NCI-H510A treated with DMSO at 0.1 percent for 48 hours (cell line): ENCODE measurements around the gene CCNL1.
A peak's percentile ranks its signal among the peaks of the same experiment; 100 is the strongest.

Experiments used
- DNase-seq: peaks from one replicate; lab custom pipeline; 2025; lab: John Stamatoyannopoulos, UW

CCNL1 gene

GRCh38 chr3:157145606-157146322 lies 14.2 kb downstream of the CCNL1 start:
- no peak for DNase-seq

- DNase-seq, result peak; percentile 25
These were observed 17.6 kb downstream of the CCNL1 start for GRCh38 chr3:157142315-157142714.

- no peak for DNase-seq
These were observed 19.9 kb downstream of the CCNL1 start for GRCh38 chr3:157139938-157140534.

- no peak for DNase-seq
These were observed 23.1 kb downstream of the CCNL1 start for GRCh38 chr3:157136647-157137387.

GRCh38 chr3:157135671-157136396 lies 24.1 kb downstream of the CCNL1 start:
- DNase-seq, result no peak

- DNase-seq, result no peak
These were observed 25.2 kb downstream of the CCNL1 start for GRCh38 chr3:157134620-157135191.

- no peak for DNase-seq
These were observed 26.3 kb downstream of the CCNL1 start for GRCh38 chr3:157133434-157134320.

GRCh38 chr3:157132936-157133335 lies 27.0 kb downstream of the CCNL1 start:
- no peak for DNase-seq

GRCh38 chr3:157132341-157132740 lies 27.6 kb downstream of the CCNL1 start:
- no peak for DNase-seq

- no peak for DNase-seq
These were observed 28.1 kb downstream of the CCNL1 start for GRCh38 chr3:157131861-157132260.

- DNase-seq, result peak; percentile 81
These were observed 29.3 kb downstream of the CCNL1 start for GRCh38 chr3:157130467-157131251.

- DNase-seq, result peak; percentile 46
These were observed 30.0 kb downstream of the CCNL1 start for GRCh38 chr3:157129803-157130466.

- no peak for DNase-seq
These were observed 30.9 kb downstream of the CCNL1 start for GRCh38 chr3:157128771-157129681.

GRCh38 chr3:157127831-157128767 lies 31.8 kb downstream of the CCNL1 start:
- DNase-seq, result peak; percentile 32

- no peak for DNase-seq
These were observed 32.7 kb downstream of the CCNL1 start for GRCh38 chr3:157127268-157127667.

- DNase-seq, result no peak
These were observed 33.6 kb downstream of the CCNL1 start for GRCh38 chr3:157126365-157126764.

GRCh38 chr3:157125101-157125500 lies 34.8 kb downstream of the CCNL1 start:
- DNase-seq, result peak; percentile 83
